Lower leg skin (tissue), 3 donors: ENCODE measurements around the gene TMEM38A.

Source experiments
- CTCF ChIP-seq, 3 donors: fragments of 450-650 bp; IDR thresholded peaks; one replicate each; pipeline ENCODE4 v1.5.1; 2016; ENCODE audit warnings: antibody characterized with exemption in 3 of 3, mild to moderate bottlenecking in 3 of 3, moderate library complexity in 2 of 3
- POLR2A ChIP-seq, 2 donors: fragments of 450-650 bp; IDR thresholded peaks; one replicate each; pipeline ENCODE4 v1.6.1; 2016 to 2017; ENCODE audit warnings: antibody characterized with exemption in 2 of 2, mild to moderate bottlenecking in 1 of 2, moderate library complexity in 1 of 2

GRCh38 chr19:16660763-16661479 lies at the start of gene TMEM38A:
- TF ChIP-seq CTCF (IDR thresholded peaks at IDR 0.05) (no peak), POLR2A (IDR thresholded peaks at IDR 0.05) (no peak)
